Skeletal muscle satellite cell (primary cell): ENCODE results near the gene ADD1.

Source experiments
- H3K27me3 ChIP-seq: 2 replicates; pipeline ENCODE4 v1.7.0; 2013; ENCODE audit warnings: low read length; ENCODE audit not compliant: control insufficient read depth, insufficient read depth
- H3K36me3 ChIP-seq: 2 replicates; pipeline ENCODE4 v1.7.0; 2013; ENCODE audit warnings: mild to moderate bottlenecking, control low read depth, low read length; ENCODE audit not compliant: insufficient read depth
- H3K4me1 ChIP-seq: 2 replicates; pipeline ENCODE4 v1.7.0; 2013; ENCODE audit warnings: low read length; ENCODE audit not compliant: control insufficient read depth, insufficient read depth
- H3K4me2 ChIP-seq: 2 replicates; pipeline ENCODE4 v1.7.0; 2013; ENCODE audit warnings: mild to moderate bottlenecking, low read length
- H3K4me3 ChIP-seq: 2 replicates; pipeline ENCODE4 v1.7.0; 2013; ENCODE audit warnings: low read length
- H3K9ac ChIP-seq: 2 replicates; pipeline ENCODE4 v1.7.0; 2013; ENCODE audit warnings: mild to moderate bottlenecking, low read depth, low read length, moderate library complexity
- H3K9me3 ChIP-seq: replicated peaks from 2 replicates; pipeline ENCODE4 v1.7.0; 2013; ENCODE audit warnings: mild to moderate bottlenecking, control low read depth, low read length

The ADD1 gene

DNA sequence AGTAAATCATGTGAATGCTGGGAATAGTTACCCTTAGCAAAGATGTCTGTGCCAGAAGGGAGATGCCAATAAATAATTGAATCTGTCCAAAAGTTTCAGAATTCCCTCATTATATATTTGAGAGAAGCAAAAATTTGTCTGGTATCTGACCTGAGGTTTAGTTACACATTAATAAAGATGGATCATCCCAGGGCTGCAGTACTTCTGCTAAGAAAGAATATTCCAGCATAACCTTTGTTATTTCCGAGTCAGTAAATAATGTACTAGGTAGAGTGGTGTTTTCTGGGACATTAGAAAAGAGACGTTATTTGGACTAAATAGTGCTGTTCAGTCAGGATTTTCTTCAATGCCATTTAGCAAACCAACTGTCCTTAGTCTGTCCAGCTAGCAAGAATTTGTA lies 26.4 kb downstream of the ADD1 start:
- Histone ChIP-seq H3K4me3 (no peak overlapping the region), H3K4me1 (peaks cover 46% of the 10 kb centered on the region), H3K9me3 (no peaks in the 10 kb centered on the region), H3K4me2 (no peak overlapping the region), H3K27me3 (no peaks in the 10 kb centered on the region), H3K36me3 (no peaks in the 10 kb centered on the region), H3K9ac (no peak overlapping the region)

DNA sequence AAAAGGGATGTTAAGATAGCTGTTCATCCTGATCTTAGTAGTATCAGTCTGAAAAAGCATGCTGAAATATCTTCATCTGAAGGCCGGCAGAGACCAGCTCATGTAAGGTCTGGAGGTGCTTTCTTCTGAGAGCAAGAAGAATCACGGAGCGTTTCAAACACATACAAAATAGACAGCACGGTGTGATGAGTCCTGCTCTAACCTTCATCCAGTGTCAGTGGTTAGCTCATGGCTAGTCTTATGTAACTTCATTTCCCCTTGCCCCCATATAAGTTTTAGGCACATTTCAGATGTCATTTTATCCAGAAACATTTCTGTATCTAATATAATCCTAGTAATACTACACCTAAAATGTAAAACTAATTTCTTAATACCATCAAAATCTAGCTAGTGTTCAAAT lies 27.8 kb downstream of the ADD1 start:
- Histone ChIP-seq H3K27me3 (no peaks in the 10 kb centered on the region), H3K4me3 (no peak overlapping the region), H3K36me3 (peaks cover 5% of the 10 kb centered on the region), H3K9me3 (no peaks in the 10 kb centered on the region), H3K4me1 (peaks cover 46% of the 10 kb centered on the region), H3K9ac (no peak overlapping the region), H3K4me2 (no peak overlapping the region)

DNA sequence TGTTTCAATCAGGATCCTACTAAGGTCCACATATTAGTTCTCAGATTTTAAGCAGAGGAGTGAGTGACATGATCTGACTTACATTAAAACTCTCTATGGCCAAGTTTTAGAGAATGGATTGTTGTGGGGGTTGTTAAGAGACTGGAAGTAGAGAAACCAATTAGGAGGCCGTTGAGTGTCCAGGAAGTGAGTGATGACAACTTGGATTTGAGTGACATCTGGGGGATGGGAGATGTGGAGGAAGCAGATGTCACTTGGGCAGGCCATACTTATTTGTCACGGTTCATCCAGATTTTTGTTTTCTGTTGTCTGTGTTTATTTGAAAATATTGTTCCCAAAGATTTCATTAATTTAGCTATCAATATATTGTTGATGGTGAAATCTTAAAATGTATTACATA lies 28.3 kb downstream of the ADD1 start:
- H3K4me1 ChIP-seq, result peaks cover 42% of the 10 kb centered on the region
- H3K9ac ChIP-seq, result no peak overlapping the region
- H3K27me3 ChIP-seq, result no peaks in the 10 kb centered on the region
- peak overlapping the region; percentile 7 for H3K4me2 ChIP-seq
- H3K4me3 ChIP-seq, result no peak overlapping the region
- H3K36me3 ChIP-seq, result peaks cover 5% of the 10 kb centered on the region
- H3K9me3 ChIP-seq, result no peaks in the 10 kb centered on the region

DNA sequence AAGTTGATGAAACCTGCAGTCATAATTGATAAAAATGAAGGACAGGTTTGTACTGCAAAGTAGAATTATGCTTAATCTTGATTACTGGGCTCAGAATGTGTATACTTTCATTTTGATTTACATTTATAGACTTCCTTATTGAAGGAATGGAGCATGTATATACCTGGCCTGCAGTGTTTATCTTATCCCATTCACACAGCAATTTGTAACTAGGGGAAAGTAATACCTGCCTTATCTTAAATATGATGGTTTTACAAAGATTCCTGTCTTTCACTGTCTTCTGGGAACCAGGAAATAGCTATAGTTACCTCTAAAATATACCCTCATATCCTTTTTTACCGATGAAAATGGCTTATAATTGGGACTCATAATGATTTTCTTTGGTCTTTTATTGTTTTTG lies 29.7 kb downstream of the ADD1 start:
- H3K4me1 ChIP-seq, result peaks cover 32% of the 10 kb centered on the region
- no peak overlapping the region for H3K4me2 ChIP-seq
- no peaks in the 10 kb centered on the region for H3K27me3 ChIP-seq
- peaks cover 18% of the 10 kb centered on the region for H3K36me3 ChIP-seq
- no peak overlapping the region for H3K9ac ChIP-seq
- H3K4me3 ChIP-seq, result no peak overlapping the region
- no peaks in the 10 kb centered on the region for H3K9me3 ChIP-seq

DNA sequence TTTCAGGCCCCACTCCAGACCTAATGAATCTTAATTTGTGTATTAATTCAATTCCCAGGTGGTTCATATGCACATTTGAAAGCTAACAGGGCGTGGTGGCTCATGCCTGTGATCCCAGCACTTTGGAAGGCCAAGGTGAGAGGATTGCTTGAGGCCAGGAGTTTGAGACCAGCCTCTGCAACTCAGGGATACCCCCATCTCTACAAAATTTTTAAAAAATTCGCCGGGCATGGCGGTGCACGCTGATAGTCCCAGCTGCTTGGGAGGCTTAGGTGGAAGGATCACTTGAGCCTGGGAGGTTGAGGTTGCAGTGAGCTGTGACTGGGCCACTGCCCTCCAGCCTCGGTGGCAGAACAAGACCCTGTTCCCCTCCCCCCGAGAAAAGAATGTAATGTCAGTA lies 31.2 kb downstream of the ADD1 start:
- Histone ChIP-seq H3K36me3 (peaks cover 29% of the 10 kb centered on the region), H3K9me3 (no peaks in the 10 kb centered on the region), H3K4me2 (no peak overlapping the region), H3K27me3 (no peaks in the 10 kb centered on the region), H3K9ac (no peak overlapping the region), H3K4me3 (no peak overlapping the region), H3K4me1 (peaks cover 20% of the 10 kb centered on the region)

DNA sequence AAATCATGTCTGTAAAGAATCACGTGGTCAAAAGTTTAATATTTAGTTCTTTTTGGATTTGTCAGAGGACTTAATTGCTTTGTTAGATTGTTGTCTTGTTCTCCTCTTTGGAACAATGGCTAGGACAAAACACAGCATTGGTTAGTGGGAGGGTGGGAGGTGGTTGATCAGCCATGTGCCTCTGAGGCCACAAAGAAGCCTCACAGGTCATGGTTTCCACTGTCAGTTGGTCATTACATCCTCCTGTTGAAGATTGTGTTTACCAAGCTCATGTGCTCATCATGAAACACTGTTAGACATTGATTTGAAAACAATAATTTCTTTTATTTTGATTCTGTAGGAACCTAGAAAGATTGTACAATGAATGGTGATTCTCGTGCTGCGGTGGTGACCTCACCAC lies 31.9 kb downstream of the ADD1 start:
- H3K4me3 ChIP-seq, result no peak overlapping the region
- H3K4me1 ChIP-seq, result peaks cover 20% of the 10 kb centered on the region
- H3K9me3 ChIP-seq, result no peaks in the 10 kb centered on the region
- no peak overlapping the region for H3K9ac ChIP-seq
- H3K36me3 ChIP-seq, result peaks cover 29% of the 10 kb centered on the region
- no peaks in the 10 kb centered on the region for H3K27me3 ChIP-seq
- H3K4me2 ChIP-seq, result no peak overlapping the region

DNA sequence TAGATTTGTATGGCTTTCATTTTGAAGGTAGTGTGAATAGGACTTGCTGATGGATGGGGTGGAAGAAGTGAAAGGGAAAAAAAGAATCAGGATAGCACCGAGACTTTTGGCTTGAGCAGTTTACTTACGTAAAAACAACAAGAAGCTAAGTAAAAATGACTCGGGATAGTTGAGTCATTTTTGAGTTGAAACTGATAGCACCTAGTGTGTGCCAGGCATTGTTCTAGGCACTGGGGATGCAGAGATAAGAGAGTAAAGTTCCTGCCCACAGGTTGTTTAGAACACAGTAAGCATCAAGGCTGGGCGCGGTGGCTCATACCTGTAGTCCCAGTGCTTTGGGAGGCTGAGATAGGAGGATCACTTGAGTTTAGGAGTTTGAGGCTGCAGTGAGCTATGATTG lies 34.7 kb downstream of the ADD1 start:
- peaks cover 46% of the 10 kb centered on the region for H3K36me3 ChIP-seq
- no peak overlapping the region for H3K4me3 ChIP-seq
- peaks cover 14% of the 10 kb centered on the region for H3K4me1 ChIP-seq
- H3K4me2 ChIP-seq, result no peak overlapping the region
- no peak overlapping the region for H3K9ac ChIP-seq
- H3K9me3 ChIP-seq, result no peaks in the 10 kb centered on the region
- H3K27me3 ChIP-seq, result no peaks in the 10 kb centered on the region

DNA sequence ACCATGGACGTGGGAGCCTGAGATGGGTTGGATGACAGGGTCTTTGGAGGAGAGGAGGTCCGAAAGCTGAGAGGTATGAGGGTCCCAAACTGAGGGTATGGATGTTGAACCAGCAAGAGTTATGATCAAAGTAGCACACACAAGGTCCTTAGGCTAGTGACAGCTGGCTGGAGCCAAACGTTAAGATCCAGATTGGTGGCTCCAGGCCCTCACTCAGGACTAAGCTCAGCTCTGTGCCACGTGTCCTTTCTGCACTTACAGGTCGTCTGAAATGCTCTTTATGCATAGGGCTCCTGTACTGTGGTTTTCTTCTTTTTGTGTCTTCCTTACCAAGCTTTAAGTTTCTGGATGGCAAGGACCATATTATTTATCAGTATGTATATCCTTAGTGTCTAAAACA lies 35.4 kb downstream of the ADD1 start:
- peaks cover 47% of the 10 kb centered on the region for H3K36me3 ChIP-seq
- no peak overlapping the region for H3K4me3 ChIP-seq
- H3K4me2 ChIP-seq, result no peak overlapping the region

DNA sequence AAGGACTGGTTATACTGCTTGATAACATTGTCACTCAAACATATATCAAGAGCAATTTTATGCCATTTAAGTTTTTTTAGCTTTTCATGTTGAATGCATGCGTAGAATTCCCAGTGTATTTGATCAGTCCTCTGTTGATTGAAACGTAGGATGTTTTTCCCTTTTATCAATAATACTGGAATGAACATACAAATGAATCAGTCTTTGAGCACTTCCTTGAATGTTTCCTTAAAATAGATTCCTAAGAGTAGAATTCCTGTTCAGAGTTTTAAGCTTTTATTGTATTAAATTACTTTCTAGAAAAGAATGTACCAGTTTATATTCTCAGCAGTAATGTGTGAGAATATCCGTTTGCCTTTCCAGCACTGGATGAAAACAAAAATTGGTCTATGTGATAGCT lies 37.8 kb downstream of the ADD1 start:
- Histone ChIP-seq H3K9ac (no peak overlapping the region), H3K4me3 (no peak overlapping the region), H3K4me1 (peaks cover 12% of the 10 kb centered on the region), H3K27me3 (no peaks in the 10 kb centered on the region), H3K4me2 (peak overlapping the region; percentile 3), H3K9me3 (no peaks in the 10 kb centered on the region), H3K36me3 (peaks cover 63% of the 10 kb centered on the region)

More for the DNA sequence above, 35.4 kb downstream of the ADD1 start:
- peaks cover 12% of the 10 kb centered on the region for H3K4me1 ChIP-seq
- H3K9me3 ChIP-seq, result no peaks in the 10 kb centered on the region
- H3K27me3 ChIP-seq, result no peaks in the 10 kb centered on the region
- H3K9ac ChIP-seq, result no peak overlapping the region

DNA sequence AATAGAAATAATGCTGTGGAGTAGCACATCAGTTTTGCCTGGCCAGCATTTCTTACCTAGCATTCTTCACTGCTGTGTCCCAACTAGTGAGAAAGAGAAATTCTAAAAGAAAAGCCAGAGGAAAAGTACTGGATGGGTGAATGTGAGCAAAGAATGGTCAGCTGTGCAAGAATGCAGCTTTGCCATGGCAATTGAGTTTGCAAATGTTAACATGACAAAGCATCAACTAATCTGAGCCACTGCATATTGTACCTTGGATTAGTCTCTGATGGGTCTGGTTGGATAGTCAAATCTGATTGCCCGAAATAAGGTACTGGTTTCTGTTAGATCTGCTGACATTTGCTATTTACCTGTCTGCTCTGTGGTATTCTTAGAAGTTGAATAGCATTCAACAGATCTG lies 38.7 kb downstream of the ADD1 start:
- no peaks in the 10 kb centered on the region for H3K9me3 ChIP-seq
- H3K4me1 ChIP-seq, result peaks cover 12% of the 10 kb centered on the region
- peaks cover 63% of the 10 kb centered on the region for H3K36me3 ChIP-seq
- no peak overlapping the region for H3K4me2 ChIP-seq
- H3K27me3 ChIP-seq, result no peaks in the 10 kb centered on the region
- H3K4me3 ChIP-seq, result no peak overlapping the region
- H3K9ac ChIP-seq, result no peak overlapping the region

DNA sequence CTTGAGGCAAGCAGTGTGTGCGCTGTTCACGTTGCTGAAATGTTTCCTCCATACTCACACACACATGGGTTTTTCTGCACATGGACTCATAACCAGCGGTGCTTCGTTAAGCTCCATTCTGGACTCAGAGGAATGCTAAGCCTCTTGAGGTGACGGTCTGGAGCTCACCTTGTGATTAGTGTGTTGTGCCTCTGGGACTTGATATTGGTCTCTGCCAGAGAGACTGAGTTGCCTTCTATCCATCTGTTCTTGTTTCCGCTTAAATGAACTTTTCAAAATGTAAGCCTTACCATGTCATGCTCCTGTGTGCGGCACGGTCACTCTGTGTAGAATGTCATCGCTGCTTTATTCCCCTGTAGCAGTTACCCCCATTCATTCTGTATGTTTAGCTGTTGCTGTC lies 42.5 kb downstream of the ADD1 start:
- H3K4me1 ChIP-seq, result peaks cover 12% of the 10 kb centered on the region
- H3K4me2 ChIP-seq, result no peak overlapping the region
- no peak overlapping the region for H3K9ac ChIP-seq
- peaks cover 53% of the 10 kb centered on the region for H3K36me3 ChIP-seq
- no peak overlapping the region for H3K4me3 ChIP-seq
- H3K27me3 ChIP-seq, result no peaks in the 10 kb centered on the region
- H3K9me3 ChIP-seq, result no peaks in the 10 kb centered on the region

DNA sequence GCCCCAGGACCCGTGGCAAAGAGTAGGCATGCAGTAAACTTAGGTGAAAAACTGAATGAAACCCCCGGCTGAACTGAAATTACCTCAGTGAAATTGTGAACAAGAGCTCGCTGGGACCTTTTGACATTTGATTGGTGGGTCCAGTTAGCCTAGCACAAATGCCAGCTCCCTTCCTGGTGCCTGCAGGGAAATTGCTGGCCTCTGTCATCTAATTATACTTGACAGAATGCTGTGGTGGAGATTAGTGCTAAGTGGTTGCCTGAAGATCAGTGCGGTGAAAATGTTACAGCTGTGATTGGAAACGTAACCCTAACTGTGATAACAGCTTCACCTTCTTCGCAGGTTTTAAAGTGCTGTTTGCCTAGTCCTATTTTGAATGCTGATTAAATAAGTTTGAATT lies 43.0 kb downstream of the ADD1 start:
- Histone ChIP-seq H3K4me3 (no peak overlapping the region), H3K27me3 (no peaks in the 10 kb centered on the region), H3K4me1 (peaks cover 15% of the 10 kb centered on the region), H3K9me3 (no peaks in the 10 kb centered on the region), H3K4me2 (no peak overlapping the region), H3K9ac (no peak overlapping the region), H3K36me3 (peaks cover 50% of the 10 kb centered on the region)
